Lung (tissue), 16 donors: Measurements from ENCODE around the gene ENO1. TPM values are rescaled to one million over a fixed set of nuclear protein-coding genes. Genes with fewer than 3 reads are reported as not detected.
A peak's percentile ranks its signal among the peaks of the same experiment; 100 is the strongest.

Source experiments
- ATAC-seq: fragments of 200-7000 bp; cut with Tn5 transposase; one replicate; pipeline ENCODE4 v1.9.1; 2020; ENCODE audit warnings: moderate number of reproducible peaks; ENCODE audit not compliant: insufficient read depth, low FRiP score
- DNase-seq, 3 donors: peaks; one replicate each; pipeline ENCODE4 v3.0.0-alpha.2; 2013 to 2017
- H3K27ac ChIP-seq, 2 donors: one replicate each; pipeline ENCODE4 v1.5.1; 2013; ENCODE audit warnings: mild to moderate bottlenecking in 2 of 2, moderate library complexity in 2 of 2, control low read depth in 1 of 2, inconsistent platforms in 1 of 2, low read depth in 1 of 2, low read length in 1 of 2
- H3K27me3 ChIP-seq, 3 donors: one replicate each; pipeline ENCODE4 v1.5.1; 2013; ENCODE audit warnings: low read length in 2 of 3; ENCODE audit not compliant: control insufficient read depth in 3 of 3, insufficient read depth in 3 of 3
- H3K36me3 ChIP-seq, 4 donors: one replicate each; pipeline ENCODE4 v1.5.1; 2013; ENCODE audit warnings: low read length in 4 of 4, mild to moderate bottlenecking in 1 of 4, moderate library complexity in 1 of 4; ENCODE audit not compliant: control insufficient read depth in 4 of 4, insufficient read depth in 4 of 4
- H3K4me1 ChIP-seq, 5 donors: one replicate each; pipeline ENCODE4 v1.5.1; 2013; ENCODE audit warnings: low read length in 5 of 5, mild to moderate bottlenecking in 2 of 5, moderate library complexity in 1 of 5; ENCODE audit not compliant: control insufficient read depth in 5 of 5, insufficient read depth in 5 of 5
- H3K4me3 ChIP-seq: one replicate; pipeline ENCODE4 v1.5.1; 2013; ENCODE audit warnings: mild to moderate bottlenecking, control low read depth, moderate library complexity
- H3K9ac ChIP-seq, 2 donors: one replicate each; pipeline ENCODE4 v1.5.1; 2013; ENCODE audit warnings: low read length in 2 of 2, control low read depth in 1 of 2; ENCODE audit not compliant: insufficient read depth in 1 of 2
- H3K9me3 ChIP-seq, 4 donors: one replicate each; pipeline ENCODE4 v1.5.1; 2013; ENCODE audit warnings: low read length in 3 of 4, mild to moderate bottlenecking in 1 of 4, moderate library complexity in 1 of 4; ENCODE audit not compliant: control insufficient read depth in 4 of 4, insufficient read depth in 3 of 4
- WGBS, 2 donors: extraction: QIAGEN DNeasy Blood & Tissue Kit; methylation state at CpG; one replicate each; pipeline ENCODE4 v1.1.7; 2013; 5-methylcytosine and 5-hydroxymethylcytosine counted together
- long read RNA-seq, 5 donors: transcript quantifications; one replicate each; lab custom pipeline, GENCODE V29; 2026
- polyA plus RNA-seq, 2 donors: library from polyadenylated mRNA; stranded (reverse); fragments of 200-250 nt; gene quantifications; one replicate each; pipeline ENCODE4 v1.2.1, GENCODE V29; 2013
- total RNA-seq, 2 donors: library from RNA; depleted of rRNA in 1 of 2; stranded (reverse); fragments of >200 nt in 1 of 2; gene quantifications; one replicate each; pipeline ENCODE4 v1.2.1, GENCODE V29; 2014 to 2021
- TF ChIP-seq, protein P1 (sequence below): IDR thresholded peaks from 2 replicates; pipeline ENCODE4 v1.5.1; 2012; ENCODE audit warnings: mild to moderate bottlenecking; ENCODE audit errors: control extremely low read depth, extremely low read depth
- donor health status: control.
- donor health status: control.
- donor health status: Bipolar disorder and iron deficiency.
- donor health status: healthy.
- donor health status: DM: yes; HTN: yes; CAD: no.

ENO1 gene
- total RNA-seq (1,000 to 10,000 TPM in 1 of 2 donors, 100 to 1,000 TPM in 1; 449 to 1,342 TPM), polyA plus RNA-seq (1,000 to 10,000 TPM in 1 of 2 donors, 100 to 1,000 TPM in 1; 577 to 1,784 TPM)
- long read RNA-seq, donor 1, transcript ENO1-201 (12 exons, 1,781 nt) = major isoform, 195 of 379 reads
- long read RNA-seq, donor 1, partial matches to known transcripts = 161 of 379 reads
- long read RNA-seq, donor 1, other reads (novel, unspliced or antisense) = 23 of 379 reads
- long read RNA-seq, donor 2, transcript ENO1-201 (12 exons, 1,781 nt) = major isoform, 61 of 167 reads
- long read RNA-seq, donor 2, partial matches to known transcripts = 99 of 167 reads
- long read RNA-seq, donor 2, other reads (novel, unspliced or antisense) = 0 of 167 reads
- long read RNA-seq, donor 3, transcript ENO1-201 (12 exons, 1,781 nt) = major isoform, 108 of 229 reads
- long read RNA-seq, donor 3, transcript ENO1-206 (3 exons, 1,247 nt) = minor isoform, 10 of 229 reads
- long read RNA-seq, donor 3, partial matches to known transcripts = 108 of 229 reads
- long read RNA-seq, donor 3, other reads (novel, unspliced or antisense) = 0 of 229 reads
- long read RNA-seq, donor 4, transcript ENO1-201 (12 exons, 1,781 nt) = major isoform, 51 of 203 reads
- long read RNA-seq, donor 4, partial matches to known transcripts = 149 of 203 reads
- long read RNA-seq, donor 4, other reads (novel, unspliced or antisense) = 0 of 203 reads
- long read RNA-seq, donor 5, transcript ENO1-206 (3 exons, 1,247 nt) = minor isoform, 6 of 473 reads
- long read RNA-seq, donor 5, transcript ENO1-201 (12 exons, 1,781 nt) = major isoform, 194 of 473 reads
- long read RNA-seq, donor 5, transcript ENO1-203 (9 exons, 2,548 nt) = minor isoform, 6 of 473 reads
- long read RNA-seq, donor 5, partial matches to known transcripts = 265 of 473 reads
- long read RNA-seq, donor 5, other reads (novel, unspliced or antisense) = 0 of 473 reads

DNA sequence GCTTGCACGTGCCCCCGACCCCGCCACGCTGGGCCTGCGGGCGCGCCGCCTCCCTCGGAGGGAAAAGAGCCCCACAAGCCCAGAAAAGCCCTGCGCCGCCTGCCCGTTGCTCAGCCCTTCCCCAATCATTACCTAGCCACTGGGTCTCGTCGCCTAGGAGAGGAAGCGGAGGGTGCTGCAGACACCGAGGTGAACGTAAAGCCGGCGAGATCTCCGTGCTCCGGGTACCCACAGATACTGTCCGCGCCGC is at the start of gene ENO1:
ENO1 (minus strand) TSS at position 239 of the 250 bp plus-strand sequence. CDS start 3,778 bp downstream, outside the sequence.
- peak within 1 kb of the TSS; percentile 98 for H3K4me3 ChIP-seq
- ATAC-seq (no peak), DNase-seq (no peak)
- 0% methylated on average over 20 to 24 of the region's 24 CpGs for WGBS, 2 donors
- peak within 1 kb of the TSS; percentile 99 for H3K27ac ChIP-seq
- H3K27me3 ChIP-seq = no peaks in the 10 kb centered on the region
- TF ChIP-seq, protein P1, sequence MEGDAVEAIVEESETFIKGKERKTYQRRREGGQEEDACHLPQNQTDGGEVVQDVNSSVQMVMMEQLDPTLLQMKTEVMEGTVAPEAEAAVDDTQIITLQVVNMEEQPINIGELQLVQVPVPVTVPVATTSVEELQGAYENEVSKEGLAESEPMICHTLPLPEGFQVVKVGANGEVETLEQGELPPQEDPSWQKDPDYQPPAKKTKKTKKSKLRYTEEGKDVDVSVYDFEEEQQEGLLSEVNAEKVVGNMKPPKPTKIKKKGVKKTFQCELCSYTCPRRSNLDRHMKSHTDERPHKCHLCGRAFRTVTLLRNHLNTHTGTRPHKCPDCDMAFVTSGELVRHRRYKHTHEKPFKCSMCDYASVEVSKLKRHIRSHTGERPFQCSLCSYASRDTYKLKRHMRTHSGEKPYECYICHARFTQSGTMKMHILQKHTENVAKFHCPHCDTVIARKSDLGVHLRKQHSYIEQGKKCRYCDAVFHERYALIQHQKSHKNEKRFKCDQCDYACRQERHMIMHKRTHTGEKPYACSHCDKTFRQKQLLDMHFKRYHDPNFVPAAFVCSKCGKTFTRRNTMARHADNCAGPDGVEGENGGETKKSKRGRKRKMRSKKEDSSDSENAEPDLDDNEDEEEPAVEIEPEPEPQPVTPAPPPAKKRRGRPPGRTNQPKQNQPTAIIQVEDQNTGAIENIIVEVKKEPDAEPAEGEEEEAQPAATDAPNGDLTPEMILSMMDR = no peak
- no peaks in the 10 kb centered on the region for H3K9me3 ChIP-seq
- H3K9ac ChIP-seq = peak within 1 kb of the TSS; percentile 50 to 91
- H3K4me1 ChIP-seq = peaks cover 12 to 52% (median 15%) of the 10 kb centered on the region in 5 donors
- peaks cover 2 to 14% (median 12%) of the 10 kb centered on the region in 4 donors for H3K36me3 ChIP-seq

DNA sequence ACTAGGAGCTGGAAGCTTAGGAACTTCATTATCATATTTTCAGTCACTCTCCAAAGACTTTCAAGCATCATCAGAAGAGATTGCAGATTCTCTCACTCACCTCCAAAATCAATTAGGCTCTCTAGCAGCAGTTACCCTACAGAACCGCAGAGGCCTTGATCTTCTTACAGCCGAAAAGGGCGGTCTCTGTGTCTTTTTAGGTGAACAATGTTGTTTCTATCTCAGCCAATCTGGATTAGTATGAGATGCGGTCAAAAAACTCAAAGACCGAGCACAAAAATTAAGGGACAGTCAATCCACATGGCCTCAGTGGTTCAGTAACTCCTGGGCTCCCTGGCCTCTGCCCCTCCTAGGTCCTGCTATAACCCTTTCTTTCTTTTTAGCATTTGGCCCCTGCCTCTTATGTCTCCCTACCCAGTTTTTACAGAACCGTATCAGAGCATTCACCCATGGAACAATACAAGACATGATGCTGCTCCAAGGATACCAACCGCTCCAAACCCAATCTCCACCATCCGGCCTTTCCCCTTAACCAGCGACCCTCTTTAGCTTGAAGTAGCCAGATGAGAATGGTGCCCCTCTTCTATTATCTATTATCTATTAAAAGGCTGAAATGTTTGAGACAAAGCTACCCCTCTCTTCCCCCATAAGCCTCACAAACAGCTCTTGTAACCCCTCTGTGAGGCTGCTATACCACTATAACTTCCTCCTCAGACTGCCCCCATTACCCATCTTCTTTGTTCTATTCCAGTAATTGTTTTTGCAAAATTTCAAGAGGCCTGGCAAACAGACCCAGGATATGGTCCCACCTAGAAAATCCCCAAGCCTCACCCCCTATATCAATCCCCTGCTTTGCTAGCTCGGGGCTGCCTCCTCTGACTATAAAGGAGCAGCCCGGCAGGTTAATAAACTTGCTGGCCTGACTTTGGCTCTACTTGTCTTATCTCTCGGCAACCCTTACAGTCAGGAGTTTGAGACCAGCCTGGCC is 48.5 kb upstream of the ENO1 start:
- Histone ChIP-seq H3K27ac (no peak overlapping the region), H3K9me3 (no peaks in the 10 kb centered on the region), H3K36me3 (no peaks in the 10 kb centered on the region), H3K4me1 (no peaks in the 10 kb centered on the region), H3K9ac (no peak overlapping the region), H3K4me3 (no peak overlapping the region), H3K27me3 (no peaks in the 10 kb centered on the region)
- TF ChIP-seq, protein P1 = no peak
- ATAC-seq = no peak
- WGBS, 2 donors = 95 to 96% methylated on average over 12 of the region's 12 CpGs
- DNase-seq = no peak

DNA sequence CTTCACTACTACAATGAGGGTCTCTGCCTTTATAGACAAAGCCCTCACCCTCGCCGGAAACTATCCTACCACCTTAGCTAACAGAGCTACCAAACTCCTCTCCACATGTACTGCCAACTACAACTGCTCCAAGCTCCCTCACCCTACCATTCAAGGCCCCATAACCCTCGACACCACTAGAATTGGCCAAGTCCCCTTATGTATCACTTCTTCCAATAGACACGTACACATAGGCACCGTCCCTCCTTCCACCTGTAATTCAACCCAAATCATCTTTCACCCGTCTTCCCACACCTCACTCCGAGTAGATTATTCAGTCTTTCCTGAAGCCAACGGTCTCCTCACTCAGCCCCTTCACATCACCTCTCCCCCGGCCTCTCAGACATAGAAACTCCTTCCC is 47.5 kb upstream of the ENO1 start:
- Histone ChIP-seq H3K27ac (no peak overlapping the region), H3K9me3 (no peaks in the 10 kb centered on the region), H3K27me3 (no peaks in the 10 kb centered on the region), H3K4me3 (no peak overlapping the region), H3K9ac (no peak overlapping the region), H3K36me3 (no peaks in the 10 kb centered on the region), H3K4me1 (no peaks in the 10 kb centered on the region)
- WGBS, 2 donors = 86 to 95% methylated on average over 9 of the region's 9 CpGs
- no peak for DNase-seq
- TF ChIP-seq, protein P1 = no peak
- ATAC-seq = no peak
